NCI-H524 treated with DMSO at 0.1 percent for 48 hours (cell line): ENCODE results near the gene PTPRN2.

Source experiments
- DNase-seq: peaks from one replicate; lab custom pipeline; 2025; lab: John Stamatoyannopoulos, UW

Gene PTPRN2

GRCh38 chr7:157690833-157691585 is 896.6 kb downstream of the PTPRN2 start:
- DNase-seq = no peak

- DNase-seq = no peak
Observed at GRCh38 chr7:157690058-157690832, 897.4 kb downstream of the PTPRN2 start.

- no peak for DNase-seq
Observed at GRCh38 chr7:157689269-157690057, 898.2 kb downstream of the PTPRN2 start.

GRCh38 chr7:157688533-157689268 is 898.9 kb downstream of the PTPRN2 start:
- DNase-seq = no peak

GRCh38 chr7:157687845-157688532 is 899.6 kb downstream of the PTPRN2 start:
- DNase-seq = no peak

GRCh38 chr7:157687158-157687557 is 900.5 kb downstream of the PTPRN2 start:
- no peak for DNase-seq

GRCh38 chr7:157686285-157686894 is 901.2 kb downstream of the PTPRN2 start:
- no peak for DNase-seq

GRCh38 chr7:157685430-157686284 is 902.0 kb downstream of the PTPRN2 start:
- no peak for DNase-seq

- DNase-seq = no peak
Observed at GRCh38 chr7:157684909-157685429, 902.7 kb downstream of the PTPRN2 start.

GRCh38 chr7:157684157-157684908 is 903.3 kb downstream of the PTPRN2 start:
- DNase-seq = no peak

- no peak for DNase-seq
Observed at GRCh38 chr7:157683747-157684156, 903.9 kb downstream of the PTPRN2 start.

GRCh38 chr7:157682946-157683746 is 904.5 kb downstream of the PTPRN2 start:
- no peak for DNase-seq

- no peak for DNase-seq
Observed at GRCh38 chr7:157682064-157682945, 905.3 kb downstream of the PTPRN2 start.

- DNase-seq = no peak
Observed at GRCh38 chr7:157679607-157680006, 908.0 kb downstream of the PTPRN2 start.

GRCh38 chr7:157678501-157678900 is 909.1 kb downstream of the PTPRN2 start:
- no peak for DNase-seq

GRCh38 chr7:157676456-157677255 is 911.0 kb downstream of the PTPRN2 start:
- DNase-seq = no peak
